HEK293T (cell line): ENCODE data around the gene VAT1.

Source experiments
- FOXA1 ChIP-seq: fragments of 450-650 bp; IDR thresholded peaks from 2 replicates; pipeline ENCODE4 v1.6.1; 2016; ENCODE audit warnings: mild to moderate bottlenecking
- FOXK2 ChIP-seq: fragments of 450-650 bp; IDR thresholded peaks from 2 replicates; pipeline ENCODE4 v1.6.1; 2016; ENCODE audit warnings: mild to moderate bottlenecking
- NFRKB ChIP-seq: fragments of 450-650 bp; IDR thresholded peaks from 2 replicates; pipeline ENCODE4 v1.6.1; 2016; ENCODE audit warnings: mild to moderate bottlenecking, moderate library complexity
- SP1 ChIP-seq: fragments of 450-650 bp; IDR thresholded peaks from 2 replicates; pipeline ENCODE4 v1.6.1; 2017
- TARDBP ChIP-seq: fragments of 450-650 bp; IDR thresholded peaks from 2 replicates; pipeline ENCODE4 v1.6.1; 2016

- TF ChIP-seq SP1 (no peak), TARDBP (no peak), NFRKB (no peak), FOXK2 (no peak), FOXA1 (no peak)
Observed at GRCh38 chr17:42992872-42993271, 29.3 kb downstream of the VAT1 start.
